GM19438 (cell line): ENCODE results near the gene METTL26.
"Not testable (repeated sequence)": the region's sequence is repeated elsewhere in the genome, so short reads cannot be mapped to it uniquely, and the experiment has no call there.

Experiments used
- ATAC-seq: cut with Tn5 transposase; IDR thresholded peaks from one replicate; pipeline ENCODE4 v1.9.1; 2021; ENCODE audit warnings: low read depth; ENCODE audit not compliant: unreplicated experiment

The METTL26 gene

GRCh38 chr16:606656-607307 lies 29.3 kb downstream of the METTL26 start:
- ATAC-seq, result no peak

GRCh38 chr16:603933-604332 lies 32.2 kb downstream of the METTL26 start:
- no peak for ATAC-seq

- no peak for ATAC-seq
Measured at GRCh38 chr16:600781-601180, 35.3 kb downstream of the METTL26 start.

- no peak for ATAC-seq
Measured at GRCh38 chr16:598823-599739, 37.0 kb downstream of the METTL26 start.

- ATAC-seq, result not testable (repeated sequence)
Measured at GRCh38 chr16:597655-598054, 38.5 kb downstream of the METTL26 start.

- ATAC-seq, result no peak
Measured at GRCh38 chr16:596736-597060, 39.4 kb downstream of the METTL26 start.

- ATAC-seq, result no peak
Measured at GRCh38 chr16:595942-596735, 40.0 kb downstream of the METTL26 start.

- ATAC-seq, result no peak
Measured at GRCh38 chr16:595094-595528, 41.0 kb downstream of the METTL26 start.

GRCh38 chr16:593807-594206 lies 42.3 kb downstream of the METTL26 start:
- ATAC-seq, result no peak

- ATAC-seq, result no peak
Measured at GRCh38 chr16:593406-593805, 42.7 kb downstream of the METTL26 start.

- no peak for ATAC-seq
Measured at GRCh38 chr16:592518-593306, 43.4 kb downstream of the METTL26 start.

GRCh38 chr16:591892-592517 lies 44.1 kb downstream of the METTL26 start:
- ATAC-seq, result no peak

GRCh38 chr16:591231-591630 lies 44.9 kb downstream of the METTL26 start:
- no peak for ATAC-seq

- ATAC-seq, result no peak
Measured at GRCh38 chr16:590815-591200, 45.3 kb downstream of the METTL26 start.

GRCh38 chr16:590188-590814 lies 45.8 kb downstream of the METTL26 start:
- ATAC-seq, result no peak

- ATAC-seq, result peak; percentile 70
Measured at GRCh38 chr16:589658-590187, 46.4 kb downstream of the METTL26 start, which contains the start of gene RAB40C. Gene RAB40C (plus strand): TSS chr16:590066. CDS start chr16:590292, 226 bp downstream.

- ATAC-seq, result peak; percentile 80
Measured at GRCh38 chr16:588889-589657, 47.0 kb downstream of the METTL26 start.

- peak; percentile 7 for ATAC-seq
Measured at GRCh38 chr16:588639-588888, 47.5 kb downstream of the METTL26 start.
